ENCODE results near the gene CACNA1I. TPM values are rescaled to one million over a fixed set of nuclear protein-coding genes. Genes with fewer than 3 reads are reported as not detected.
"Not testable (repeated sequence)": the region's sequence is repeated elsewhere in the genome, so short reads cannot be mapped to it uniquely, and the experiment has no call there.

CACNA1I gene
- total and polyA plus RNA-seq, 9 donors = 0.02 to 0.23 (median 0.09) TPM; not detected in 1

- Histone ChIP-seq H3K36me3 (no peaks in the 10 kb centered on the region), H3K4me1 (ENCODE audit: insufficient read depth) (peaks cover 3% of the 10 kb centered on the region), H3K27ac (no peak overlapping the region), H3K9me3 (no peaks in the 10 kb centered on the region), H3K4me3 (no peak overlapping the region), H3K27me3 (no peaks in the 10 kb centered on the region)
- intact Hi-C loops (cut with DNase I) = no loop called here
- no peak for DNase-seq
- no peak for TF ChIP-seq CTCF (IDR thresholded peaks at IDR 0.05)
- TF ChIP-seq EP300 (IDR thresholded peaks at IDR 0.05) = no peak
- TF ChIP-seq POLR2A (IDR thresholded peaks at IDR 0.05) = no peak
- WGBS, 3 donors = 83 to 90% (median 89%) methylated on average over 5 of the region's 5 CpGs
Measured at GRCh38 chr22:39731481-39731880, 160.9 kb downstream of the CACNA1I start.

GRCh38 chr22:39731881-39732555 lies 161.5 kb downstream of the CACNA1I start:
- TF ChIP-seq EP300 (IDR thresholded peaks at IDR 0.05) (no peak), POLR2A (IDR thresholded peaks at IDR 0.05) (no peak), CTCF (IDR thresholded peaks at IDR 0.05) (no peak)
- Histone ChIP-seq H3K36me3 (no peaks in the 10 kb centered on the region), H3K4me3 (no peak overlapping the region), H3K27me3 (no peaks in the 10 kb centered on the region), H3K4me1 (ENCODE audit: insufficient read depth) (peaks cover 3% of the 10 kb centered on the region), H3K9me3 (no peaks in the 10 kb centered on the region), H3K27ac (no peak overlapping the region)
- intact Hi-C loops (cut with DNase I) = no loop called here
- no peak for DNase-seq
- WGBS, 3 donors = 72 to 89% (median 86%) methylated on average over 10 to 12 of the region's 12 CpGs

GRCh38 chr22:39732625-39733024 lies 162.1 kb downstream of the CACNA1I start:
- Histone ChIP-seq H3K9me3 (no peaks in the 10 kb centered on the region), H3K4me1 (ENCODE audit: insufficient read depth) (peaks cover 3% of the 10 kb centered on the region), H3K36me3 (no peaks in the 10 kb centered on the region), H3K27ac (no peak overlapping the region), H3K4me3 (no peak overlapping the region), H3K27me3 (no peaks in the 10 kb centered on the region)
- TF ChIP-seq CTCF (IDR thresholded peaks at IDR 0.05) (no peak), EP300 (IDR thresholded peaks at IDR 0.05) (no peak), POLR2A (IDR thresholded peaks at IDR 0.05) (no peak)
- no peak for DNase-seq
- WGBS, 3 donors = 84 to 90% (median 89%) methylated on average over 8 of the region's 8 CpGs
- intact Hi-C loops (cut with DNase I) = no loop called here

GRCh38 chr22:39733191-39733590 lies 162.6 kb downstream of the CACNA1I start:
- H3K9me3 ChIP-seq = no peaks in the 10 kb centered on the region
- H3K4me3 ChIP-seq = no peak overlapping the region
- intact Hi-C loops (cut with DNase I) = no loop called here
- no peak for DNase-seq
- H3K4me1 ChIP-seq (ENCODE audit: insufficient read depth) = peaks cover 3% of the 10 kb centered on the region
- WGBS, 3 donors = 23 to 35% (median 30%) methylated on average over 2 of the region's 2 CpGs
- H3K27me3 ChIP-seq = no peaks in the 10 kb centered on the region
- no peak overlapping the region for H3K27ac ChIP-seq
- TF ChIP-seq EP300 (IDR thresholded peaks at IDR 0.05) (no peak), CTCF (IDR thresholded peaks at IDR 0.05) (no peak), POLR2A (IDR thresholded peaks at IDR 0.05) (no peak)
- H3K36me3 ChIP-seq = no peaks in the 10 kb centered on the region

GRCh38 chr22:39734046-39734445 lies 163.5 kb downstream of the CACNA1I start:
- H3K4me1 ChIP-seq (ENCODE audit: insufficient read depth); H3K9me3 ChIP-seq; H3K27me3 ChIP-seq; H3K27ac ChIP-seq; intact Hi-C loops (cut with DNase I); DNase-seq; H3K36me3 ChIP-seq; H3K4me3 ChIP-seq: not testable (repeated sequence)
- 73 to 89% (median 85%) methylated on average over 1 of the region's 1 CpG for WGBS, 3 donors
